GM12878 (cell line): ENCODE measurements around the gene LSM3. TPM values are rescaled to one million over a fixed set of nuclear protein-coding genes. Genes with fewer than 3 reads are reported as not detected.

Experiments
- ATAC-seq: fragments of 200-7000 bp; cut with Tn5 transposase; 3 replicates; pipeline ENCODE4 v1.9.1; 2020; ENCODE audit warnings: mild to moderate bottlenecking, moderate library complexity
- BruUV-seq: library from RNA; stranded (reverse); fragments of 400-500 nt; replicated peaks from 2 replicates; lab custom pipeline; 2021; lab: Mats Ljungman, UMichigan
- CTCF ChIA-PET: fragments of 300-600 bp; sonication (Branson Sonifier 250); formaldehyde crosslinking; extraction: SDS; loops from one replicate; lab custom pipeline; 2021; ENCODE audit warnings: inconsistent platforms; lab: Yijun Ruan, JAX
- POLR2A ChIA-PET: fragments of 350-600 bp; formaldehyde crosslinking; extraction: SDS; loops from one replicate; lab custom pipeline; 2021; ENCODE audit warnings: inconsistent platforms; lab: Charles Lee
- RAD21 ChIA-PET: fragments of 300-600 bp; sonication (Branson Sonifier 250); formaldehyde crosslinking; loops from one replicate; lab custom pipeline; 2023; ENCODE audit warnings: antibody characterized with exemption; ENCODE audit not compliant: unreplicated experiment; lab: Charles Lee
- SMC1A ChIA-PET: fragments of 300-600 bp; sonication (Branson Sonifier 250); formaldehyde crosslinking; loops from one replicate; lab custom pipeline; 2023; ENCODE audit not compliant: unreplicated experiment, uncharacterized antibody; lab: Charles Lee
- DNase-seq: peaks from one replicate; pipeline ENCODE4 v3.0.0-alpha.2; 2011; ENCODE audit warnings: low read depth, low spot score
- FAIRE-seq: peaks from 3 replicates; lab custom pipeline; 2011; peaks lifted over from hg19 to GRCh38; lab: Jason Lieb, UNC
- H2AFZ ChIP-seq: 2 replicates; pipeline ENCODE4 v1.6.0; 2011; ENCODE audit warnings: low read depth, low read length, control low read depth; ENCODE audit not compliant: control insufficient read depth
- H3K27ac ChIP-seq: 2 replicates; pipeline ENCODE4 v1.5.1; 2011; ENCODE audit warnings: control low read depth; ENCODE audit not compliant: control insufficient read depth, insufficient read depth
- H3K27me3 ChIP-seq, 2 experiments: replicated peaks in 1 of 2; 2 replicates each; pipeline versions ENCODE4 v1.6.0 to v1.6.1; 2011; ENCODE audit warnings: low read length in 1 of 2; ENCODE audit not compliant: control insufficient read depth in 2 of 2, insufficient read depth in 2 of 2
- H3K36me3 ChIP-seq, 2 experiments: 2 replicates each; pipeline ENCODE4 v1.5.1; 2011; ENCODE audit warnings: low read length in 1 of 2; ENCODE audit not compliant: control insufficient read depth in 2 of 2, insufficient read depth in 2 of 2
- H3K4me1 ChIP-seq: 2 replicates; pipeline ENCODE4 v1.6.1; 2011; ENCODE audit warnings: mild to moderate bottlenecking, low read length, moderate library complexity, mixed read lengths; ENCODE audit not compliant: control insufficient read depth, insufficient read depth
- H3K4me2 ChIP-seq: 2 replicates; pipeline ENCODE4 v1.6.0; 2011; ENCODE audit warnings: control low read depth; ENCODE audit not compliant: control insufficient read depth, insufficient read depth
- H3K4me3 ChIP-seq: fragments of 200-600 bp; sonication (generic); 2 replicates; pipeline ENCODE4 v1.5.1; 2016
- H3K79me2 ChIP-seq: 2 replicates; pipeline ENCODE4 v1.6.0; 2011; ENCODE audit warnings: low read length; ENCODE audit not compliant: control insufficient read depth, insufficient read depth
- H3K9ac ChIP-seq: 2 replicates; pipeline ENCODE4 v1.8.0; 2011; ENCODE audit warnings: low read length, control low read depth, mixed read lengths; ENCODE audit not compliant: control insufficient read depth, insufficient read depth
- H3K9me3 ChIP-seq: replicated peaks from 3 replicates; pipeline ENCODE4 v1.5.1; 2011; ENCODE audit warnings: mild to moderate bottlenecking, low read length; ENCODE audit not compliant: control insufficient read depth, insufficient read depth
- H4K20me1 ChIP-seq: 2 replicates; pipeline ENCODE4 v1.6.0; 2011; ENCODE audit not compliant: control insufficient read depth, insufficient read depth
- BCLAF1 ChIP-seq: fragments of 450-650 bp; IDR thresholded peaks from 2 replicates; pipeline ENCODE4 v1.6.1; 2017; ENCODE audit warnings: antibody characterized with exemption, mild to moderate bottlenecking, moderate library complexity
- EGR1 ChIP-seq, 2 experiments: IDR thresholded peaks; 1 replicate in 1 of 2; 2 replicates in 1 of 2; pipeline ENCODE4 v1.6.1; 2011 to 2012; ENCODE audit warnings: low read depth in 2 of 2, low read length in 2 of 2, borderline replicate concordance in 1 of 2, mild to moderate bottlenecking in 1 of 2, moderate library complexity in 1 of 2
- ETV6 ChIP-seq, 2 experiments: fragments of 450-650 bp in 1 of 2; IDR thresholded peaks in 1 of 2; conservative IDR thresholded peaks in 1 of 2; 2 replicates each; pipeline ENCODE4 v1.6.1; 2014; ENCODE audit warnings: antibody characterized with exemption in 1 of 2, borderline replicate concordance in 1 of 2, low read depth in 1 of 2, mild to moderate bottlenecking in 1 of 2, moderate library complexity in 1 of 2
- GATAD2B ChIP-seq: fragments of 450-650 bp; conservative IDR thresholded peaks from 2 replicates; pipeline ENCODE4 v1.6.1; 2017; ENCODE audit warnings: low read depth, mild to moderate bottlenecking, moderate library complexity
- RELA ChIP-seq: fragments of 450-650 bp; IDR thresholded peaks from 2 replicates; pipeline ENCODE4 v1.8.0; 2014; ENCODE audit warnings: borderline replicate concordance; ENCODE audit not compliant: partially characterized antibody
- WGBS: methylation state at CpG from one replicate; pipeline ENCODE4 v1.1.6; 2016; ENCODE audit warnings: low lambda C conversion rate; ENCODE audit not compliant: insufficient replicate concordance, insufficient coverage; ENCODE audit errors: missing lambda C conversion rate; 5-methylcytosine and 5-hydroxymethylcytosine counted together
- in situ Hi-C: fragments of 300-500 bp; cut with MboI; formaldehyde crosslinking; loops from 9 replicates; pipeline ENCODE4 v1.14.3; 2018; ENCODE audit warnings: mixed read lengths
- intact Hi-C: fragments of 100-400 bp; cut with micrococcal nuclease; formaldehyde crosslinking; loops from one replicate; pipeline ENCODE4 v1.14.2; 2022; ENCODE audit not compliant: unreplicated experiment
- polyA plus RNA-seq, 11 experiments: library from polyadenylated mRNA; depleted of rRNA in 4 of 11; unstranded in 6 of 11; stranded (reverse) in 5 of 11; fragments of >200 nt; fragmentation: Nextera tagmentation in 4 of 11; fragmentation: Illumina TruSeq in 1 of 11; extraction: Ambion mirVana in 4 of 11; extraction: Trizol in 1 of 11; gene quantifications; 1 replicate in 1 of 11; 2 replicates in 10 of 11; pipeline versions ENCODE4 v1.2.1 to v1.2.3, GENCODE V29; 2011 to 2016; ENCODE audit warnings: inconsistent platforms in 2 of 11, missing spikeins in 2 of 11, low read depth in 1 of 11
- total RNA-seq, 4 experiments: library from RNA; depleted of rRNA in 3 of 4; stranded (reverse); fragments of >200 nt in 3 of 4; fragmentation: Illumina TruSeq in 1 of 4; extraction: Trizol in 1 of 4; gene quantifications; 2 replicates each; pipeline versions ENCODE4 v1.2.1 to v1.2.3, GENCODE V29; 2013 to 2021

The LSM3 gene
- total and polyA plus RNA-seq, 10 of the 15 experiments (the other 5 are each of a cell fraction or from before 2014, with no cell fraction given): 15.5 to 111 (median 29.1) TPM

DNA sequence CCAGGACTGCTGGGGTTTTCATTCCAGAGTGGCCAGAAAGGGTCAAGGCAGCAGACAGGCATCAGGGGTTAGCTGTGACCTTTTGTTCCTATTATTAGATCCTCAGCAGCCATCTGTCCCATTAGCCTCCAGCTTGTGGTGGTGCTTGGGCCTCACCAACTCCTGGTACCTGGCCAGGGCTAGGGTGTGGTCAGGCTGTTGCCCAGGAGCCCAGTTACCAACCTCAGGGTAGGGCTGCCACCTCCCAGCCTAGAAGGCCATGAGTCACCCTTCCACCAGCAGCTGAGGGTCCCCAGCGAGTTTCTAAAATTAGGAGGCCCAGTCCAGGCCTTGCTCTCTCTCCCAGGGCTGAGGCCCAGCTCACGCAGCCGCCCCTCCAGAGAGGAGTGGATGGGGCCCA lies 41.6 kb upstream of the LSM3 start:
- H3K27ac ChIP-seq: no peak overlapping the region
- ChIA-PET RAD21 (no interaction called here), CTCF (no interaction called here), POLR2A (no interaction called here), SMC1A (no interaction called here)
- intact Hi-C loops: no loop called here
- H3K4me3 ChIP-seq: no peak overlapping the region
- TF ChIP-seq ETV6 (conservative IDR thresholded peaks at IDR 0.05 in 1 of 2, IDR thresholded peaks at IDR 0.05 in 1 of 2; ENCODE audit: borderline replicate concordance in 1 of 2, low read depth in 1 of 2): no peak
- TF ChIP-seq BCLAF1: no peak
- no peak for TF ChIP-seq EGR1 (IDR thresholded peaks at IDR 0.05; ENCODE audit: borderline replicate concordance in 1 of 2, low read depth in 2 of 2, low read length in 2 of 2)
- no peak for TF ChIP-seq GATAD2B
- TF ChIP-seq RELA: no peak
- peaks cover 7 to 26% of the 10 kb centered on the region in 2 experiments; a peak in 3 of 4 replicates for H3K36me3 ChIP-seq
- no TSS peak for BruUV-seq
- FAIRE-seq (no peak), DNase-seq (no peak), ATAC-seq (no peak)
- H3K9ac ChIP-seq: no peak overlapping the region
- H4K20me1 ChIP-seq: no peaks in the 10 kb centered on the region
- H3K79me2 ChIP-seq: no peaks in the 10 kb centered on the region
- H3K27me3 ChIP-seq: no peaks in the 10 kb centered on the region
- H3K4me2 ChIP-seq: no peak overlapping the region
- no peak overlapping the region for H2AFZ ChIP-seq
- in situ Hi-C loops: no loop called here
- no peaks in the 10 kb centered on the region for H3K9me3 ChIP-seq
- WGBS: 93% methylated on average over 3 of the region's 3 CpGs
- no peaks in the 10 kb centered on the region for H3K4me1 ChIP-seq
